Measurements from ENCODE around the gene IL7R. TPM values are rescaled to one million over a fixed set of nuclear protein-coding genes. Genes with fewer than 3 reads are reported as not detected.
A peak's percentile ranks its signal among the peaks of the same experiment; 100 is the strongest.

The IL7R gene
- total RNA-seq, 1 experiment from 2014 or later, result not detected

DNA sequence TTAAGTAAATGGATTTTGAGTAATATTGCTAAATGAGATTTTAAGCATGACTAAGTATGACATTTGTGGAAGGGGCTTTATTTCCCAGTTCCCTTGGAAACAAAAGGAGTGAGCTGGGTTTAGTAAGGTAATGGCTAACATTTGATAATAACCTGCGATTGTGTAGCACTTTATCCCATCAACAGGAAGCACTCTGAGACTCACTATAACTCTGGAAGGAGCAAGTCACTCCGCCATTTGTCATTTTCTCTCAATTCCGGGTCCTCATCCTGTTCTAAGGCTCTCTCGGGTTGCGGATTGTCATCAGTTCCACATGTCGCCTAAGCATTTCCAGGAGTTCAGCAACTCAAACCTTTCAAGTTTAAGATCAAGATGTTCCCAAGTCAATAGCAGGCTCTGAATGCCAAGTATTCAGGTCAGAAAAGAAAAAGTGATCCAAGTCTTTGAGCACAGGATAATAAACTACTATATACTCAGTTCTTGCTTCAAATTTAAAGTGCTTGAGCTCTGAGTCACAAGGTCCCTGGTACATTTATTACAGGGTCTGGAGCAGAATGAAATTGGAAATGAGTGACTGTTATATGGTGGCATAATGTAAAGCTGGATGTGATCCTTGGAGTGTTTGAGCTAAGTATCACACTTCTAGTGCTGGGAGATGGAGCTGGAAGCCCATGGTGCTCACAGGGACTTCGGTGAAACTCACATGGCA lies 42.4 kb downstream of the IL7R start:
- DNase-seq (ENCODE audit: low spot score), result no peak
- in situ Hi-C loops (cut with HindIII; ENCODE audit: low sequenced_read_pairs), result no loop called here

DNA sequence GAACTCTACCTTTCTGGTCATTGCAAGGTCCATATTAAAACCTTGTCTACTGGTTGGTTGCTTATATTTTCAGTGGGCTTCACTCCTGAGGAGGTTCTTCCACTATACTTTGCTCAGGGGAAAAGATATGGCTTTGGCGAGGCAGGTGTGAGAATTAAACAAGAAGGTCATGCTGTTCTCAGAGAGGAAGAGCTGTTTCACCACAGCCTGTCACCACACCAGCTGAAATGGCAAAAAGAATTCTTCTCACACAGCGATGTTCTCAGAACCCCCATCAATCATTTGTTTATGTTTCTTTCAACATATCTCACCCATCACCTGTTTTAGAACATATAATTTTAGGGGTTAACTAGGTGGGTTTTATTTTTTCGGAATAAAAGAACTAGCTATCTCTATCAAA lies 43.1 kb downstream of the IL7R start:
- no peak for DNase-seq (ENCODE audit: low spot score)
- in situ Hi-C loops (cut with HindIII; ENCODE audit: low sequenced_read_pairs), result no loop called here

GRCh38 chr5:35900972-35901695 lies 44.4 kb downstream of the IL7R start:
- no peak for DNase-seq (ENCODE audit: low spot score)
- in situ Hi-C loops (cut with HindIII; ENCODE audit: low sequenced_read_pairs), result no loop called here

DNA sequence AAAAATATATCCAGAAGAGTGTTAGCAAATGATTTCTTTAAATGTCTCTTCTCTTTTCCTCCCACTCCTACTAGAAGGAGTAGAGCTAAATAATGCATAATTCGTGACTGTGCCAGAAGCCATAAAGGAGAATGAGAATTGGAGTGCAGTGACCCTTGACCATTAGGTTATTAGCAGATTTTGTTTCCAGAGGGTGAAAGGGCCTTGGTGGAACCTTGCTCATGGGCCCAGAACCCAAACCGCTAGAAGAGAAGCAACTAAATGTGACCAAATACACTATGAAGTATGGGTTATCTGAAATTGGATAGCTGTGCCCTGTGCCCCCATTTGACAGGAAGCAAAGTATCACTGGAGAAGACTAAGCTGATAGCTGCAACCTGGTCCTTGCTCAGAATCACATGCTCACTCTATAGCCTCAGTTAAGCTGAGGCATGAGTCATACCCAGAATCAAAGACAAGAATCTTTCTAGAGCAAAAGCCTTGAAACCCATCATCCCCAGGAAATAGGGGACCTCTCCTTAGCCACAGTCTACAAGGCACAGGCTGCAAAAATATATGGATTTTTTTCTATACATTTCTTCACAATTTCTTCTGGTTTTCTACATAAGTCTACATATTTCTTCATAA lies 45.5 kb downstream of the IL7R start:
- no peak for DNase-seq (ENCODE audit: low spot score)
- in situ Hi-C loops (cut with HindIII; ENCODE audit: low sequenced_read_pairs), result no loop called here

- DNase-seq (ENCODE audit: low spot score), result no peak
- in situ Hi-C loops (cut with HindIII; ENCODE audit: low sequenced_read_pairs), result no loop called here
Measured at GRCh38 chr5:35903631-35904203, 47.0 kb downstream of the IL7R start.

DNA sequence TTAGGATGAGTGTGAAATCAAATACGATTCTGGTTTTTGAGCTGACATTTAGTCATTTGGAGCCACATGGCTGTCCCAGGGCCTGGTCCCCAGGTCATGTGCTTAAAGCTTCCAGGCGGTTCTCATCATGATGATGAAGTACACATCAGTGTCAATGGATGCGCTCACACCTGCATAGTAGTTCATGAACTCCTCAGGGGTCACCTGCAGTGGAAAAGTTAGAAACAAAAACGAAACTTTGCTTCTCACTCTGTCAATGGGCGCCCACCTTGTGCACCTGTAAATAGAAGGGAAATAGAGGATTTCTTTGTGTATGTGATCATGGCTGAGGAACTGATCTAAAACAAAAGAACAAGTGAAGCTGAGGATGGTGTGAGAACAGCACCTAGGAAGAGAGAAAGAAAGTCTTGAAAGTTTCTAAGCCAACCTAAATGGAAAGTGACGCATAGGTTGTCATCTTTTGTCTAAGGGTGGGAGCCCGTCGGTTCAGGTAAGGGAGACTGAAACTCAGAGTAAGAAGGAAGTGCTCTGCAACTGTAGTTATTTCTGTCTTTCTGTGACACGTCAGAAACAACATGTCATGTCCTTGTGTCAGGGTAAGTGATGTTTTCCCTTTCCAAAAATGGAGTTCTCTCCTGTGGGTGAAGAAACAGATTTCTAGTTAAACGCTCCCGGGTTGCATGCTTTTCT lies 47.9 kb downstream of the IL7R start:
- no peak for DNase-seq (ENCODE audit: low spot score)
- in situ Hi-C loops (cut with HindIII; ENCODE audit: low sequenced_read_pairs), result no loop called here

DNA sequence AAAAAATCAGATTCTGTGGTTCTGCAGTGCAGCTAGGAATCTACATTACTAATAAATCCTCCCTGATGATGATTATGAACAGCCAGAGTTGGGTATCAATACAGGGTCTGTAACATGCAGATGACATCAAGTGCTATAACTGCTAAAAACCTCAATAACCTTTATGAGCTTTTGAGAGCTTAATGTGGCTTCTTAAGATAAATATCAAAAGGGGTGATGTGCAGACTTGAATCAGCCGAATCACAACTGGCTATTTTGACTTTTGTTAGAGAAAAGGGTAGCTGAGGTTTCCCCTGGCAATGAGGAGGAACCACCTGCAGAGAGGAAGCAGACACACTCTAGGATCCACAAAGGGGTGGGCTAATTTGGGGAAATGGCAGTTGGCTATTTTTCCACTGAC lies 51.5 kb downstream of the IL7R start:
- no peak for DNase-seq (ENCODE audit: low spot score)
- in situ Hi-C loops (cut with HindIII; ENCODE audit: low sequenced_read_pairs), result no loop called here

DNA sequence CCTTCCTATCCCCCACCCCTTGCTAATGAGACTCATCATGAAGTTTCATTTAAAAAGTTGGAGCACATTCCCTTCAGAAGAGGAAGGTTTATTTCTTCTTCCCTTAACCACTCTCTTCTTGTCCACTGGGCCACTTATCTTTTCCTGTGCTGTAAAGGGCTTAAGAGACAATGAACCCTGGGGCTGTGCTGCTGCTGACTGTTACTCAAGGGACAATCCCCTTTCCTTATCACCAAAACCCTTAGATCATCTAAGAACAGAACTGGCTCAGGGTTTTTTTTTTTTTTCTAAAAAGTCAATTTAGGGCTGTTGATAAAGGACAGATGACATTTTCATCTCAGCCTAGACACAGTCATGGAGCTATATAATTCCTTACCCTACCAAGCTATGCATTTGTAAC lies 52.1 kb downstream of the IL7R start:
- in situ Hi-C loops (cut with HindIII; ENCODE audit: low sequenced_read_pairs), result no loop called here
- no peak for DNase-seq (ENCODE audit: low spot score)

- in situ Hi-C loops (cut with HindIII; ENCODE audit: low sequenced_read_pairs), result no loop called here
- DNase-seq (ENCODE audit: low spot score), result no peak
Measured at GRCh38 chr5:35919191-35919590, 62.5 kb downstream of the IL7R start.

GRCh38 chr5:35920890-35921289 lies 64.2 kb downstream of the IL7R start:
- in situ Hi-C loops (cut with HindIII; ENCODE audit: low sequenced_read_pairs), result no loop called here
- no peak for DNase-seq (ENCODE audit: low spot score)

- no peak for DNase-seq (ENCODE audit: low spot score)
- in situ Hi-C loops (cut with HindIII; ENCODE audit: low sequenced_read_pairs), result no loop called here
Measured at GRCh38 chr5:35921930-35922329, 65.2 kb downstream of the IL7R start.

DNA sequence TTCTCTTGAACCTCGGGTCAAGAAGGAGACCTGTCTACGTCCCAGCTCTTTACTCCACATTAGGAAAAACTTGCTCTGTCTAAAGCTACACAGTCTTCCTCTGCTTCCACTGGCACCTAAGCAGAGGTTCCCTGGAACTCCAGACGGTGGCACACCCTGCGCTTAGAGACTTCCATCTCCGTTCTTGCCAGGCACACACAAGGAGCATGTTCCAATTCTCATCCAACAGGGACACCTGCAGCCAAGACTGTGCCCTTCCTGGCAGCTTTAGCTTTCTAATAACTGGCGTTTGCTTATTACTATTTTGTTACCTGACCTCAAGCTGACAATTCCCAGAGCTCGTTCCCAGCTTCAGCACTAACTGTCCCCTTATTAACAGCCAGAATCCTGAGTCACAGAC lies 65.8 kb downstream of the IL7R start:
- in situ Hi-C loops (cut with HindIII; ENCODE audit: low sequenced_read_pairs), result no loop called here
- DNase-seq (ENCODE audit: low spot score), result no peak

DNA sequence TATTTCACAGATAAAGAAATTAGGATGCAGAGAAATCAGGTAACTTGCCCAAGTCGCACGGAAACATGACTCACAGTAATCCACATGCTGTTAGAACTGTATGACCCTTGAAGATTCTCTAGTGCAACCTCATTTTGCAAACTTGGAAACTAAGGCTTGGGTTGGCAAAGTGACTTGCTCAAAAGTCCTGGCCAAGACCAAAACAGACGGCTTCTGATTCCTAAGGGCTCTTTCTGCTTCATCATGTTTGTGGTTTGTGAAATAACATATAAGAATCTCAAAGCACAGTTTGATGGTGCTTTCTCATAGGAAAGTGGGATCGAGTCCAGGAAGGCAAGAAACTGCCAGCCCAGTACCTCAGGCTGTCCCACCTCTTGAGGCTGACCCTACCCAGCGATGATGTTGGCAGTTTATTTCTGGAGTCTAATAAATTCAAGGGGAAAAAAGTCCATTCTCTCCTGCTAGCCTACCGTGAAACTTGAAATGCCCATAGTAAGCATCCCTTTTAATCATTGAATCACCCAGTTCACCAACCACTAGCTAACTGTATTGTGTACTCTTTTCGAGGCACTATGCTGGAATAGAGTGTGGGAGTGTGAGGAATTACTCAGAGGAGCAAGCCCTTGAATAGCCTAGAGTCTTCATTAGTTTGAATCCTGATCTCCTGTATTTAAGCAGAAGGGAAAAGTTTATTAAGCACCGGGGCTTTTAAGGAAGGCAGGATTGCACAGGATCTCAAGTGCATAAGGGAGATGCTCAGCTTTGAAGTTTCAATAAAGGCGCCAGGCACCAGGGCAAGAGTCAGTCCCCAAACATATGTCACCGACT lies 67.6 kb downstream of the IL7R start:
- in situ Hi-C loops (cut with HindIII; ENCODE audit: low sequenced_read_pairs), result no loop called here
- DNase-seq (ENCODE audit: low spot score), result no peak

- peak; percentile 22 for DNase-seq (ENCODE audit: low spot score)
- in situ Hi-C loops (cut with HindIII; ENCODE audit: low sequenced_read_pairs), result no loop called here
Measured at GRCh38 chr5:35924950-35925722, 68.4 kb downstream of the IL7R start.

DNA sequence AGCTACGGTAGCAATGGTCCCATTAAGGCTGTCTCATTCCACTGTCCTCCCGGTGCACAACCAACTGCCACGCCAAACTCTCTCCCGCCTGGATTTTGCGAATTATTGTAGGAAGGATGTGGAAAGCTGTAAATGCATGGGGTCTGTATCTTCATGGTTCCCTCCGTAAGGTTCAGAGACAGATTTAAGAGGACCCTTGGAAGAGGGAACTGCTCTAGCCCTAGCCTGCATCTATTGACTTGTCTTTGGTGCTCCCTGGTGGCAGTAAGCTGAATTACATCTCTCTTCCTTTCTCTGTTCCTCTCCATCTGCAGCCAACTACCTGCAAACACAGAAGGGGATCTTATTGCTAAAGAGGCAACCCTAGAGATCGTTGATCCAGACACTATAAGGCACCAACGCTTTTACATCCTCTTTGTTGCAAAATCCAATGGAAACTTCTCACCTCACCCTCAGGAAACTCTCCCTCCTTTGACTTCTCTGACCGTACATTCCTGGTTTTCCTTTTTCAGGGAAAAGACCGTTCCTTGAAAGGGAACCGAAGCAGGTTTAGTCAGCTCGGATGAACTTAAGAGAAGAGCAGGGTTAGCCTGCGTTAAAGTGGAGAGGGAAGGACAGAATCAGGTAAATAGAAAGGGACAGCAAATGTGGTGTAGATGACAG lies 69.8 kb downstream of the IL7R start:
- in situ Hi-C loops (cut with HindIII; ENCODE audit: low sequenced_read_pairs), result no loop called here
- peak; percentile 42 for DNase-seq (ENCODE audit: low spot score)
